Thoracic aorta (tissue), 2 donors: Measurements from ENCODE around the gene CBL. TPM values are rescaled to one million over a fixed set of nuclear protein-coding genes. Genes with fewer than 3 reads are reported as not detected.
A peak's percentile ranks its signal among the peaks of the same experiment; 100 is the strongest.

Experiments
- ATAC-seq: fragments of 150-250 bp; one replicate; pipeline ENCODE4 v1.8.0; 2017; ENCODE audit warnings: low read depth; ENCODE audit not compliant: insufficient number of reproducible peaks, low FRiP score
- DNase-seq: peaks from one replicate; pipeline ENCODE4 v3.0.0-alpha.2; 2020; ENCODE audit warnings: low spot score
- H3K27ac ChIP-seq, 2 donors: fragments of 200-600 bp; sonication (generic); 1 replicate in 1 of 2; 2 replicates in 1 of 2; pipeline ENCODE4 v1.5.1; 2016; ENCODE audit warnings: mild to moderate bottlenecking in 2 of 2, moderate library complexity in 2 of 2
- H3K27me3 ChIP-seq: fragments of 200-600 bp; sonication (generic); replicated peaks from 2 replicates; pipeline ENCODE4 v1.6.0; 2016; ENCODE audit warnings: mild to moderate bottlenecking; ENCODE audit not compliant: insufficient read depth
- H3K36me3 ChIP-seq: fragments of 200-600 bp; sonication (generic); one replicate; pipeline ENCODE4 v1.5.1; 2016
- H3K4me1 ChIP-seq, 2 donors: fragments of 200-600 bp; sonication (generic); 1 replicate in 1 of 2; 2 replicates in 1 of 2; pipeline versions ENCODE4 v1.5.1 to v1.6.0; 2016; ENCODE audit warnings: low read depth in 2 of 2, mild to moderate bottlenecking in 1 of 2; ENCODE audit not compliant: control insufficient read depth in 1 of 2
- H3K4me3 ChIP-seq: fragments of 200-600 bp; sonication (generic); 2 replicates; pipeline ENCODE4 v1.5.1; 2016; ENCODE audit warnings: mild to moderate bottlenecking
- H3K9me3 ChIP-seq: fragments of 200-600 bp; sonication (generic); 2 replicates; pipeline ENCODE4 v1.5.1; 2016
- CTCF ChIP-seq: fragments of 200-600 bp; sonication (generic); IDR thresholded peaks from one replicate; pipeline ENCODE4 v1.5.1; 2019; ENCODE audit warnings: antibody characterized with exemption
- total RNA-seq, 2 donors: library from RNA; depleted of rRNA; stranded (reverse); fragments of >200 nt; gene quantifications; one replicate each; pipeline versions ENCODE4 v1.1.0 to v1.2.3, GENCODE V29; 2016

CBL gene
- total RNA-seq, 2 donors from 2014 or later = 21.0 to 23.2 TPM

GRCh38 chr11:119355091-119355843 lies 149.1 kb downstream of the CBL start:
- no peaks in the 10 kb centered on the region for H3K36me3 ChIP-seq
- DNase-seq = no peak
- no peak for TF ChIP-seq CTCF
- H3K27ac ChIP-seq = no peak overlapping the region
- H3K27me3 ChIP-seq = no peaks in the 10 kb centered on the region
- no peak for ATAC-seq
- no peaks in the 10 kb centered on the region for H3K9me3 ChIP-seq
- no peaks in the 10 kb centered on the region for H3K4me1 ChIP-seq
- no peak overlapping the region for H3K4me3 ChIP-seq

GRCh38 chr11:119356349-119357031 lies 150.4 kb downstream of the CBL start:
- peak; percentile 60 for ATAC-seq
- Histone ChIP-seq H3K4me3 (peak overlapping the region; percentile 82), H3K4me1 (peaks cover 3 to 9% of the 10 kb centered on the region in 2 donors), H3K27me3 (no peaks in the 10 kb centered on the region), H3K36me3 (no peaks in the 10 kb centered on the region), H3K9me3 (no peaks in the 10 kb centered on the region), H3K27ac (no peak overlapping the region)
- DNase-seq = no peak
- TF ChIP-seq CTCF = peak; percentile 91

- no peak for DNase-seq
- Histone ChIP-seq H3K4me3 (peak overlapping the region; percentile 82), H3K27ac (no peak overlapping the region), H3K4me1 (peaks cover 3 to 15% of the 10 kb centered on the region in 2 donors), H3K9me3 (no peaks in the 10 kb centered on the region), H3K36me3 (no peaks in the 10 kb centered on the region), H3K27me3 (no peaks in the 10 kb centered on the region)
- no peak for ATAC-seq
- TF ChIP-seq CTCF = no peak
Measured at GRCh38 chr11:119357074-119357473, 150.9 kb downstream of the CBL start.

Other genes with a start within 250 kb of the CBL start
- gene FOXR1, start 234.6 kb upstream of the CBL start, total RNA-seq = not detected
- 100 to 1,000 TPM in 1 of 2 donors, 10 to 100 TPM in 1; 63.5 to 128 TPM for gene CENATAC, start 208.2 kb upstream of the CBL start, total RNA-seq
- 100 to 1,000 TPM; 672 to 840 TPM for gene RPS25, start 188.0 kb upstream of the CBL start, total RNA-seq
- gene TRAPPC4, start 187.6 kb upstream of the CBL start, total RNA-seq = 10 to 100 TPM; 58.2 to 63.0 TPM
- 10 to 100 TPM; 12.5 to 15.0 TPM for gene SLC37A4, start 175.5 kb upstream of the CBL start, total RNA-seq
- gene HYOU1, start 149.1 kb upstream of the CBL start, total RNA-seq = 100 to 1,000 TPM in 1 of 2 donors, 10 to 100 TPM in 1; 94.1 to 140 TPM
- 10 to 100 TPM; 32.0 to 35.3 TPM for gene VPS11, start 138.5 kb upstream of the CBL start, total RNA-seq
- 10 to 100 TPM in 1 of 2 donors, 1 to 10 TPM in 1; 5.7 to 27.2 TPM for gene HMBS, start 121.5 kb upstream of the CBL start, total RNA-seq
- gene DPAGT1, start 104.5 kb upstream of the CBL start, total RNA-seq = 10 to 100 TPM; 21.4 to 44.3 TPM
- 10 to 100 TPM; 10.0 to 13.4 TPM for gene C2CD2L, start 99.0 kb upstream of the CBL start, total RNA-seq
- gene HINFP, start 84.8 kb upstream of the CBL start, total RNA-seq = 10 to 100 TPM; 13.4 to 34.7 TPM
- 1 to 10 TPM in 1 of 2 donors, not detected in 1; 1.6 TPM for gene ABCG4, start 57.3 kb upstream of the CBL start, total RNA-seq
- 10 to 100 TPM; 18.9 to 20.2 TPM for gene NLRX1, start 37.6 kb upstream of the CBL start, total RNA-seq
- gene NHERF4, start 20.9 kb upstream of the CBL start, total RNA-seq = under 1 TPM in 1 of 2 donors, not detected in 1; 0.41 TPM
- gene MCAM, start 110.8 kb downstream of the CBL start, total RNA-seq = 1,000 to 10,000 TPM; 3,387 to 6,698 TPM
- 10 to 100 TPM; 11.0 to 12.1 TPM for gene RNF26, start 128.2 kb downstream of the CBL start, total RNA-seq
- 10 to 100 TPM; 53.2 to 98.2 TPM for gene C1QTNF5, start 134.5 kb downstream of the CBL start, total RNA-seq
- gene MFRP, start 140.4 kb downstream of the CBL start, total RNA-seq = under 1 TPM in 1 of 2 donors, not detected in 1; 0.27 TPM
- gene USP2, start 175.4 kb downstream of the CBL start, total RNA-seq = 1 to 10 TPM in 1 of 2 donors, under 1 TPM in 1; 0.68 to 2.1 TPM
- gene THY1, start 216.8 kb downstream of the CBL start, total RNA-seq = 10 to 100 TPM; 12.0 to 15.4 TPM